ENCODE results near the gene ROR2. TPM values are rescaled to one million over a fixed set of nuclear protein-coding genes. Genes with fewer than 3 reads are reported as not detected.
"Not testable (repeated sequence)": the region's sequence is repeated elsewhere in the genome, so short reads cannot be mapped to it uniquely, and the experiment has no call there.

Gene ROR2
- total RNA-seq, 2 donors from 2014 or later = 37.2 to 43.9 TPM

DNA sequence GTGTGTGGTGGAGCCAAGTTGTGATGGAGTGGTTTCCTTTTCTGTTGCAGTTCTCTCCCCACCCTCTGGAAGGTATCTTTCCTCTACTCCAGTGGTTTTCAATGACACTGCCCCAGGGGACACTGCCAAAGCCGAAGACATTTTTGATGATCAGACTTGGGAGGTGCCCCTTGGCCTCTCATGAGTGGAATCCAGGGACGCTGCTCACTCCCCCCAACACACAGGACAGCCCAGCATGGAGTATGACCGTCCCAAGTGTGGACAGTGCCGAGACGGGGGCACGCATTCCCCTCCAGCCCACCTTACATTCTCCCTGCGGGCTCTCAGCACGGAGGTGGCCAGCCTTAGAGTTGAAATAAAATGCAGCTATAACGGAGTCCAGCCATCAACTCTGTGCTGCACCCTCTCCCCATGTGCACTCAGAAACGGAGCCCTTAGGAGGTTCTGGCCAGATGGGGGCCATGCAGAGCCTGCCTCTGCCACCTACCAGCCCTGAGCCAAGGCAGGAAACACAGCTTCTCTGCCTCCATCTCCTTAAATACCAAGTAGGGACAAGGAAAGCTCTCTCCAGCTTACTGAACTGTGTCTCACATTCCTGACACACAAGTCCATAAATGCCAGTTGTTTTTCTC lies 150.8 kb downstream of the ROR2 start:
- no peak for DNase-seq (ENCODE audit: low spot score)
- H3K4me1 ChIP-seq (replicated peaks) = no peaks in the 10 kb centered on the region
- 86% methylated on average over 10 of the region's 10 CpGs for WGBS

DNA sequence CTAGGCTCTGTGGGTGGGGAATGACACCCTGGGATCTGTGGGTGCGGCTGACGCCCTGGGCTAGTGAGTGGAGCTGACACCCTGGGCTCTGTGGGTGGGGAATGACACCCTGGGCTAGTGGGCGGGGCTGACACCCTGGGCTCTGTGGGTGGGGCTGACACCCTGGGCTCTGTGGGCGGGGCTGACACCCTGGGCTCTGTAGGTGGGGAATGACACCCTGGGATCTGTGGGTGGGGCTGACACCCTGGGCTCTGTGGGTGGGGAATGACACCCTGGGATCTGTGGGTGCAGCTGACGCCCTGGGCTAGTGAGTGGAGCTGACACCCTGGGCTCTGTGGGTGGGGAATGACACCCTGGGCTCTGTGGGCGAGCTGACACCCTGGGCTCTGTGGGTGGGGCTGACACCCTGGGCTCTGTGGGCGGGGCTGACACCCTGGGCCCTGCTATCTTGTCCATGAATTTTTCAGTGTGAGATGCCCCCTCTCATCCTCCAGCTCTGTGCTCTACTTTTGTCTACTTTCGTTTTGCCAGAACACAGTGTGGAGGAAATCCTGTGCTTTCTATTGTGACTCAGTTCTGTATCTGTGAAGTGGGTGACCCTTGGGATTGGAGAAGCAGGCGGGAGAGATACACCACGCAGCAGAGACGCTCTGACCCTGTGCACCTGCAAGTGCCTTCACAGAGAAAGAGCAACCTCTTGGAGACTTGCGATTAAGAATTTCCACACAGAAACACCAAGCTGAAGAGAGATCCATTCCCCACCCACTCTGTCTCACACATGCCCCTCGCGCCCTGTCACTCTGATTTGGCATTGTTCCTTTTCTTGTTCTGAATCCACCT lies 151.5 kb downstream of the ROR2 start:
- WGBS = 89% methylated on average over 13 of the region's 14 CpGs
- H3K27me3 ChIP-seq (replicated peaks; ENCODE audit: insufficient read depth); intact Hi-C loops (cut with DNase I); H3K27ac ChIP-seq; H3K36me3 ChIP-seq; H3K9me3 ChIP-seq; H3K4me3 ChIP-seq; H3K4me1 ChIP-seq (replicated peaks); DNase-seq (ENCODE audit: low spot score): not testable (repeated sequence)

More for the DNA sequence above, 150.8 kb downstream of the ROR2 start:
- Histone ChIP-seq H3K9me3 (no peaks in the 10 kb centered on the region), H3K4me3 (no peak overlapping the region), H3K36me3 (no peaks in the 10 kb centered on the region), H3K27me3 (replicated peaks; ENCODE audit: insufficient read depth) (no peaks in the 10 kb centered on the region), H3K27ac (no peak overlapping the region)
- intact Hi-C loops (cut with DNase I) = no loop called here
- TF ChIP-seq, protein P1, sequence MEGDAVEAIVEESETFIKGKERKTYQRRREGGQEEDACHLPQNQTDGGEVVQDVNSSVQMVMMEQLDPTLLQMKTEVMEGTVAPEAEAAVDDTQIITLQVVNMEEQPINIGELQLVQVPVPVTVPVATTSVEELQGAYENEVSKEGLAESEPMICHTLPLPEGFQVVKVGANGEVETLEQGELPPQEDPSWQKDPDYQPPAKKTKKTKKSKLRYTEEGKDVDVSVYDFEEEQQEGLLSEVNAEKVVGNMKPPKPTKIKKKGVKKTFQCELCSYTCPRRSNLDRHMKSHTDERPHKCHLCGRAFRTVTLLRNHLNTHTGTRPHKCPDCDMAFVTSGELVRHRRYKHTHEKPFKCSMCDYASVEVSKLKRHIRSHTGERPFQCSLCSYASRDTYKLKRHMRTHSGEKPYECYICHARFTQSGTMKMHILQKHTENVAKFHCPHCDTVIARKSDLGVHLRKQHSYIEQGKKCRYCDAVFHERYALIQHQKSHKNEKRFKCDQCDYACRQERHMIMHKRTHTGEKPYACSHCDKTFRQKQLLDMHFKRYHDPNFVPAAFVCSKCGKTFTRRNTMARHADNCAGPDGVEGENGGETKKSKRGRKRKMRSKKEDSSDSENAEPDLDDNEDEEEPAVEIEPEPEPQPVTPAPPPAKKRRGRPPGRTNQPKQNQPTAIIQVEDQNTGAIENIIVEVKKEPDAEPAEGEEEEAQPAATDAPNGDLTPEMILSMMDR (IDR thresholded peaks at IDR 0.05) = no peak

DNA sequence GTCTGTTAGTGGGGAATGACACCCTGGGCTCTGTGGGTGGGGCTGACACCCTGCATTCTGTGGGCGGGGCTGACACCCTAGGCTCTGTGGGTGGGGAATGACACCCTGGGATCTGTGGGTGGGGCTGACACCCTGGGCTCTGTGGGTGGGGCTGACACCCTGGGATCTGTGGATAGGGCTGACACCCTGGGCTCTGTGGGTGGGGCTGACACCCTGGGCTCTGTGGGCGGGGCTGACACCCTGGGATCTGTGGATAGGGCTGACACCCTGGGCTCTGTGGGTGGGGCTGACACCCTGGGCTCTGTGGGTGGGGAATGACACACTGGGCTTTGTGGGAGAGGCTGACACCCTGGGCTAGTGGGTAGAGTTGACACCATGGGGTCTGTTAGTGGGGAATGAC lies 152.5 kb downstream of the ROR2 start:
- DNase-seq (ENCODE audit: low spot score); intact Hi-C loops (cut with DNase I); H3K4me3 ChIP-seq; H3K9me3 ChIP-seq; H3K4me1 ChIP-seq (replicated peaks); H3K27me3 ChIP-seq (replicated peaks; ENCODE audit: insufficient read depth); H3K36me3 ChIP-seq; H3K27ac ChIP-seq: not testable (repeated sequence)
- WGBS = no CpG with 5 or more reads among the region's 2 CpGs

DNA sequence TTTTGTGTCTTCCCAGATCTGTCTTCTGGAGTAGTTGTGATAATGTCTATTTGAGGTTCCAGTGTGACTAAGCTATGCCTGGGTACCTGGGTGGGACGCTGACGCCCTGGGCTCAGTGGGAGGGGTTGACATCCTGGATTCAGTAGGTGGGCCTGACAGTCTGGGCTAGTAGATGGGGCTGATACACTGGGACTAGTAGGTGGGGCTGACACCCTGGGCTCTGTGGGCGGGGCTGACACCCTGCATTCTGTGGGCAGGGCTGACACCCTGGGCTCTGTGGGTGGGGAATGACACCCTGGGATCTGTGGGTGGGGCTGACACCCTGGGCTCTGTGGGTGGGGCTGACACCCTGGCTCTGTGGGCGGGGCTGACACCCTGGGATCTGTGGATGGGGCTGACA lies 153.5 kb downstream of the ROR2 start:
- H3K4me3 ChIP-seq; H3K27me3 ChIP-seq (replicated peaks; ENCODE audit: insufficient read depth); H3K4me1 ChIP-seq (replicated peaks); intact Hi-C loops (cut with DNase I); H3K27ac ChIP-seq; DNase-seq (ENCODE audit: low spot score); H3K9me3 ChIP-seq; H3K36me3 ChIP-seq: not testable (repeated sequence)
- 95% methylated on average over 4 of the region's 4 CpGs for WGBS

DNA sequence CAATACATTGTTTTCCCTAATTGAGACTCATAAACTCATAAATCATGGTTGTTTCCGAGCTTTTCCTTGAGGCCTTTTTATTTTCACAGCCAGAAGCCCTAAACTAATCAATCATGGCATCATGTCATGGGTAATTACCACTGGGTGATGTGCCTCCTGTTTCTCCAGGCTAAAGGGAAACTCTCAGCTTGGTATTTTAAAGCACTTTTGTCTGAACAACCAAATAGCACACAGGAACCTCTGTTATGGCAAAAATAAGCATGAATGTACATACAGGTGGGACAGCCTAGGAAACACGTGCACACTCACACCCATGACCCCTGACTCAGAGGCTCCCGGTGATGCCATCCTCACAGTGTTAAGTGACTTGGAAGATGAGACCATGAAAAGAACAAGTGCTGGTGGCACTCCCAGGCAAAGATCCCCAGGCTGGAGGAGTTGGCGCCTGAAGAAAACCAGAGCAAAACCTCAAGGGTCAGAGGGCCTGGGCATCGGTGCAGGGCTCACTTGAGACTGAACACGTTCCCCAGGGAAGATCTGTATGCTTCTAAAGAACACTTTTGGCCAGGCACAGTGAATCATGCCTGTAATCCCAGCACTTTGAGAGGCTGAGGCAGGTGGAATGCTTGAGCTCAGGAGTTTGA lies 154.3 kb downstream of the ROR2 start:
- Histone ChIP-seq H3K27ac (no peak overlapping the region), H3K4me3 (no peak overlapping the region), H3K36me3 (no peaks in the 10 kb centered on the region), H3K9me3 (no peaks in the 10 kb centered on the region), H3K4me1 (replicated peaks) (no peaks in the 10 kb centered on the region), H3K27me3 (replicated peaks; ENCODE audit: insufficient read depth) (no peaks in the 10 kb centered on the region)
- DNase-seq (ENCODE audit: low spot score) = no peak
- TF ChIP-seq, protein P1 (IDR thresholded peaks at IDR 0.05) = no peak
- TF ChIP-seq POLR2AphosphoS5 (IDR thresholded peaks at IDR 0.05) (no peak), POLR2A (IDR thresholded peaks at IDR 0.05) (no peak)
- intact Hi-C loops (cut with DNase I) = no loop called here
- WGBS = 46% methylated on average over 6 of the region's 6 CpGs

DNA sequence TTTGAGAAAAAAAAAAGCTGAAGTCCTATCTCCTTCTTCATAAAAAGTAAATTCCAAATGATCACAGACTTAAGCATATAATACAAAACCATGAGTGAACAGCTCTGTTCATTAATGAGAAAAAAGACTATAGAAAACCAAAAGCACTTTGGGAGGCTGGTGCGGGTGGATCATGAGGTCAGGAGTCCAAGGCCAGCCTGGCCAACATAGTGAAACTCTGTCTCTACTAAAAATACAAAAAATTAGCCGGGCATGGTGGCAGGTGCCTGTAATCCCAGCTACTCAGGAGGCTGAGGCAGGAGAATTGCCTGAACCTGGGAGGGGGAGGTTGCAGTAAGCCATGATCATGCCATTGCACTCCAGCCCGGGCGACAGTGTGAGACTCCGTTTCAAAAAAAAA lies 156.7 kb downstream of the ROR2 start:
- H3K27me3 ChIP-seq (replicated peaks; ENCODE audit: insufficient read depth); H3K4me3 ChIP-seq; H3K27ac ChIP-seq; H3K4me1 ChIP-seq (replicated peaks); DNase-seq (ENCODE audit: low spot score); H3K36me3 ChIP-seq; H3K9me3 ChIP-seq; intact Hi-C loops (cut with DNase I): not testable (repeated sequence)
- WGBS = 87% methylated on average over 5 of the region's 5 CpGs
